SK-N-SH (cell line): ENCODE results near the gene ACBD7. TPM values are rescaled to one million over a fixed set of nuclear protein-coding genes. Genes with fewer than 3 reads are reported as not detected.

Experiments
- CTCF ChIA-PET: fragments of 300-600, 350-600 bp; formaldehyde crosslinking; extraction: SDS; loops from one replicate; lab custom pipeline; 2021; lab: Yijun Ruan, JAX
- POLR2A ChIA-PET: fragments of 350-600 bp; sonication (Branson Sonifier 250); formaldehyde crosslinking; extraction: SDS; loops from one replicate; lab custom pipeline; 2020; ENCODE audit warnings: antibody characterized with exemption, inconsistent platforms; lab: Yijun Ruan, JAX
- DNase-seq: peaks from one replicate; pipeline ENCODE4 v3.0.0; 2012
- H2AFZ ChIP-seq: fragments of 200-600 bp; sonication (generic); 2 replicates; pipeline ENCODE4 v1.8.1; 2016; ENCODE audit warnings: antibody characterized with exemption, mild to moderate bottlenecking, low read depth
- H3F3A ChIP-seq: fragments of 200-600 bp; sonication (generic); replicated peaks from 2 replicates; pipeline ENCODE3; 2016; ENCODE audit warnings: antibody characterized with exemption, mild to moderate bottlenecking; ENCODE audit not compliant: insufficient read depth
- H3K27ac ChIP-seq, 2 experiments: fragments of 200-500 bp in 1 of 2; fragments of 200-600 bp in 1 of 2; sonication (Bioruptor generic) in 1 of 2; sonication (generic), shearing (Covaris generic) in 1 of 2; 2 replicates each; pipeline versions ENCODE4 v1.5.1 to v1.6.1; 2014 to 2016; ENCODE audit warnings: low read depth in 2 of 2, inconsistent platforms in 1 of 2, low read length in 1 of 2, mild to moderate bottlenecking in 1 of 2, mixed read lengths in 1 of 2
- H3K27me3 ChIP-seq: fragments of 200-600 bp; sonication (generic), shearing (Covaris generic); 2 replicates; pipeline ENCODE4 v1.6.1; 2016; ENCODE audit warnings: mixed run types; ENCODE audit not compliant: insufficient read depth
- H3K36me3 ChIP-seq, 2 experiments: fragments of 200-500 bp in 1 of 2; fragments of 200-600 bp in 1 of 2; sonication (Bioruptor generic) in 1 of 2; sonication (generic) in 1 of 2; replicated peaks in 1 of 2; 2 replicates each; pipeline versions ENCODE3 to v1.5.1; 2014 to 2016; ENCODE audit warnings: low read length in 1 of 2, mild to moderate bottlenecking in 1 of 2; ENCODE audit not compliant: insufficient read depth in 2 of 2, control insufficient read depth in 1 of 2
- H3K4me1 ChIP-seq, 2 experiments: fragments of 200-500 bp in 1 of 2; fragments of 200-600 bp in 1 of 2; sonication (Bioruptor generic) in 1 of 2; sonication (generic), shearing (Covaris generic) in 1 of 2; 2 replicates each; pipeline versions ENCODE4 v1.5.1 to v1.6.1; 2014 to 2016; ENCODE audit warnings: low read depth in 1 of 2, low read length in 1 of 2, mixed run types in 1 of 2; ENCODE audit not compliant: insufficient read depth in 2 of 2, control insufficient read depth in 1 of 2
- H3K4me2 ChIP-seq: fragments of 200-600 bp; sonication (generic), shearing (Covaris generic); 2 replicates; pipeline ENCODE4 v1.6.1; 2017; ENCODE audit warnings: mixed run types
- H3K4me3 ChIP-seq, 2 experiments: fragments of 200-500 bp in 1 of 2; fragments of 200-600 bp in 1 of 2; sonication (Bioruptor generic) in 1 of 2; sonication (generic), shearing (Covaris generic) in 1 of 2; 2 replicates each; pipeline versions ENCODE4 v1.5.1 to v1.8.1; 2014 to 2016; ENCODE audit warnings: low read depth in 2 of 2, inconsistent platforms in 1 of 2, low read length in 1 of 2, mild to moderate bottlenecking in 1 of 2, mixed read lengths in 1 of 2, moderate library complexity in 1 of 2
- H3K79me2 ChIP-seq: fragments of 200-600 bp; sonication (generic); 2 replicates; pipeline ENCODE4 v1.8.1; 2017; ENCODE audit warnings: mild to moderate bottlenecking; ENCODE audit not compliant: insufficient read depth
- H3K9ac ChIP-seq: fragments of 200-600 bp; sonication (generic); 2 replicates; pipeline ENCODE4 v1.6.1; 2017; ENCODE audit warnings: mixed run types
- H3K9me2 ChIP-seq: fragments of 200-600 bp; sonication (generic); 2 replicates; pipeline ENCODE4 v1.6.1; 2017; ENCODE audit warnings: mixed run types
- H3K9me3 ChIP-seq: fragments of 200-600 bp; sonication (generic); 2 replicates; pipeline ENCODE4 v1.6.1; 2017; ENCODE audit warnings: mixed run types, mild to moderate bottlenecking, moderate library complexity
- H4K20me1 ChIP-seq: fragments of 200-600 bp; sonication (generic); 2 replicates; pipeline ENCODE4 v1.6.1; 2017; ENCODE audit warnings: mild to moderate bottlenecking, mixed run types; ENCODE audit not compliant: insufficient read depth
- EP300 ChIP-seq, 2 experiments: IDR thresholded peaks; 2 replicates each; pipeline versions ENCODE4 v1.4.0 to v1.6.1; 2012; ENCODE audit warnings: borderline replicate concordance in 1 of 2, low read depth in 1 of 2, low read length in 1 of 2
- FOSL2 ChIP-seq: IDR thresholded peaks from 2 replicates; pipeline ENCODE4 v1.4.0; 2012; ENCODE audit warnings: low read depth, mild to moderate bottlenecking, moderate library complexity, borderline replicate concordance
- FOXM1 ChIP-seq: IDR thresholded peaks from 2 replicates; pipeline ENCODE4 v1.4.0; 2012; ENCODE audit warnings: low read depth, mild to moderate bottlenecking
- GATA2 ChIP-seq: sonication (generic); formaldehyde crosslinking; IDR thresholded peaks from 2 replicates; pipeline ENCODE4 v1.5.0; 2020; ENCODE audit warnings: mild to moderate bottlenecking, missing genetic modification reagents
- MAX ChIP-seq: IDR thresholded peaks from 2 replicates; pipeline ENCODE4 v1.4.0; 2012; ENCODE audit warnings: low read depth
- MEF2A ChIP-seq: IDR thresholded peaks from 2 replicates; pipeline ENCODE4 v1.4.0; 2012; ENCODE audit warnings: low read depth, borderline replicate concordance
- MXI1 ChIP-seq: IDR thresholded peaks from 2 replicates; pipeline ENCODE4 v1.6.1; 2012; ENCODE audit warnings: mild to moderate bottlenecking, low read depth, low read length, improper control_type of control experiment
- POLR2AphosphoS5 ChIP-seq: IDR thresholded peaks from 2 replicates; pipeline ENCODE4 v1.6.1; 2012; ENCODE audit warnings: low read depth, low read length
- RCOR1 ChIP-seq: fragments of 150-350 bp; IDR thresholded peaks from 2 replicates; pipeline ENCODE4 v1.6.1; 2017; ENCODE audit warnings: antibody characterized with exemption, low read length
- RXRA ChIP-seq: IDR thresholded peaks from 2 replicates; pipeline ENCODE4 v1.4.0; 2012; ENCODE audit warnings: low read depth, mild to moderate bottlenecking, borderline replicate concordance
- SIN3A ChIP-seq: IDR thresholded peaks from 2 replicates; pipeline ENCODE4 v1.6.1; 2012; ENCODE audit warnings: low read depth, mild to moderate bottlenecking, low read length, moderate library complexity, borderline replicate concordance
- TAF1 ChIP-seq: IDR thresholded peaks from 2 replicates; pipeline ENCODE4 v1.6.1; 2012; ENCODE audit warnings: low read depth, mild to moderate bottlenecking, low read length, moderate library complexity, borderline replicate concordance
- TEAD4 ChIP-seq: IDR thresholded peaks from 2 replicates; pipeline ENCODE4 v1.4.0; 2012; ENCODE audit warnings: mild to moderate bottlenecking, borderline replicate concordance; ENCODE audit not compliant: insufficient read depth
- YY1 ChIP-seq: IDR thresholded peaks from 2 replicates; pipeline ENCODE4 v1.4.0; 2012; ENCODE audit warnings: low read depth, mild to moderate bottlenecking
- WGBS: methylation state at CpG from one replicate; pipeline ENCODE4 v1.1.6; 2017; ENCODE audit warnings: low lambda C conversion rate; 5-methylcytosine and 5-hydroxymethylcytosine counted together
- polyA plus RNA-seq, 3 experiments: library from polyadenylated mRNA; depleted of rRNA; stranded (reverse); fragments of >200 nt; gene quantifications; 2 replicates each; pipeline ENCODE4 v1.2.3, GENCODE V29; 2012
- TF ChIP-seq, protein P1 (sequence below): IDR thresholded peaks from 2 replicates; pipeline ENCODE4 v1.6.1; 2012; ENCODE audit warnings: mild to moderate bottlenecking, low read depth, low read length, moderate library complexity
- TF ChIP-seq, protein P2 (sequence below): fragments of 150-350 bp; IDR thresholded peaks from 2 replicates; pipeline ENCODE4 v1.6.1; 2017; ENCODE audit warnings: antibody characterized with exemption, low read length, low read depth, borderline replicate concordance
- TF ChIP-seq, protein P3 (sequence below): IDR thresholded peaks from 2 replicates; pipeline ENCODE4 v1.4.0; 2012; ENCODE audit warnings: low read depth, borderline replicate concordance

ACBD7 gene
- polyA plus RNA-seq, 1 of the 3 experiments (the other 2 are of a cell fraction), result 0.92 TPM

DNA sequence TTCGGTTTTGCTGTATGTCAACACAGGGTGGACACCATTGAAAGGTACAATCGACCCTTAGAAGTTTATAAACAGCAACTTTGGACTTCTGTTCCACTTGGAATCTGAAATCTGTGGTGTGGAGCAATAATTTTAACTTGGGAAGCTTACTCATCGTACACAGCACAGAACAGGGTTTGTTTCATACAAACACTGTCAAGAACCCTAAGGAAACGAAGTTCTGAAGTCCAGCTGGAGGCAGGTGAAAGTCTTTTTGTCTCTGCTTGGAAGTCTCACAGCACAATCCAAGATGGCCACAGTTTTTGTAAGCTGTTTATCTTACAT lies 48.4 kb upstream of the ACBD7 start:
- no peaks in the 10 kb centered on the region for H3K9me2 ChIP-seq
- WGBS, result 71% methylated on average over 4 of the region's 4 CpGs
- POLR2A ChIA-PET, result no interaction called here
- no peaks in the 10 kb centered on the region for H3F3A ChIP-seq
- no peak for DNase-seq
- H3K4me1 ChIP-seq, result peaks cover 0 to 5% of the 10 kb centered on the region in 2 experiments; a peak in 2 of 4 replicates
- no peak for TF ChIP-seq GATA2 (CRISPR knock-in tag)
- TF ChIP-seq YY1, result no peak
- TF ChIP-seq EP300 (IDR thresholded peaks at IDR 0.05; ENCODE audit: borderline replicate concordance in 1 of 2, low read depth in 1 of 2, low read length in 1 of 2), result no peak
- no peak for TF ChIP-seq FOXM1
- TF ChIP-seq MAX, result no peak
- no peak for TF ChIP-seq POLR2AphosphoS5
- TF ChIP-seq TEAD4, result no peak
- TF ChIP-seq MXI1, result no peak
- TF ChIP-seq TAF1, result no peak
- TF ChIP-seq RXRA, result no peak
- no peak for TF ChIP-seq SIN3A
- no peak overlapping the region for H3K27ac ChIP-seq
- H4K20me1 ChIP-seq, result 0 out of 2 replicates have a peak, but pooled peaks cover 2% of the 10 kb centered on the region
- H3K4me3 ChIP-seq, result no peak overlapping the region
- CTCF ChIA-PET, result interaction anchor here (0.9 kb wide), 1 partner anchor 31 kb away, joined by 4 read pairs; no protein-coding TSS in a partner anchor
- no peaks in the 10 kb centered on the region for H3K9me3 ChIP-seq
- peaks cover 16% of the 10 kb centered on the region; the same call in 1 of the 2 replicates for H3K79me2 ChIP-seq
- no peak overlapping the region for H2AFZ ChIP-seq
- no peaks in the 10 kb centered on the region for H3K27me3 ChIP-seq
- no peak overlapping the region for H3K9ac ChIP-seq
- peaks cover 26 to 31% of the 10 kb centered on the region in 2 experiments for H3K36me3 ChIP-seq
- no peak overlapping the region for H3K4me2 ChIP-seq

GRCh38 chr10:15136129-15137035 lies 47.8 kb upstream of the ACBD7 start:
- TF ChIP-seq MEF2A, result no peak
- TF ChIP-seq TAF1, result no peak
- TF ChIP-seq, protein P1, sequence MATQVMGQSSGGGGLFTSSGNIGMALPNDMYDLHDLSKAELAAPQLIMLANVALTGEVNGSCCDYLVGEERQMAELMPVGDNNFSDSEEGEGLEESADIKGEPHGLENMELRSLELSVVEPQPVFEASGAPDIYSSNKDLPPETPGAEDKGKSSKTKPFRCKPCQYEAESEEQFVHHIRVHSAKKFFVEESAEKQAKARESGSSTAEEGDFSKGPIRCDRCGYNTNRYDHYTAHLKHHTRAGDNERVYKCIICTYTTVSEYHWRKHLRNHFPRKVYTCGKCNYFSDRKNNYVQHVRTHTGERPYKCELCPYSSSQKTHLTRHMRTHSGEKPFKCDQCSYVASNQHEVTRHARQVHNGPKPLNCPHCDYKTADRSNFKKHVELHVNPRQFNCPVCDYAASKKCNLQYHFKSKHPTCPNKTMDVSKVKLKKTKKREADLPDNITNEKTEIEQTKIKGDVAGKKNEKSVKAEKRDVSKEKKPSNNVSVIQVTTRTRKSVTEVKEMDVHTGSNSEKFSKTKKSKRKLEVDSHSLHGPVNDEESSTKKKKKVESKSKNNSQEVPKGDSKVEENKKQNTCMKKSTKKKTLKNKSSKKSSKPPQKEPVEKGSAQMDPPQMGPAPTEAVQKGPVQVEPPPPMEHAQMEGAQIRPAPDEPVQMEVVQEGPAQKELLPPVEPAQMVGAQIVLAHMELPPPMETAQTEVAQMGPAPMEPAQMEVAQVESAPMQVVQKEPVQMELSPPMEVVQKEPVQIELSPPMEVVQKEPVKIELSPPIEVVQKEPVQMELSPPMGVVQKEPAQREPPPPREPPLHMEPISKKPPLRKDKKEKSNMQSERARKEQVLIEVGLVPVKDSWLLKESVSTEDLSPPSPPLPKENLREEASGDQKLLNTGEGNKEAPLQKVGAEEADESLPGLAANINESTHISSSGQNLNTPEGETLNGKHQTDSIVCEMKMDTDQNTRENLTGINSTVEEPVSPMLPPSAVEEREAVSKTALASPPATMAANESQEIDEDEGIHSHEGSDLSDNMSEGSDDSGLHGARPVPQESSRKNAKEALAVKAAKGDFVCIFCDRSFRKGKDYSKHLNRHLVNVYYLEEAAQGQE, result no peak
- TF ChIP-seq RCOR1, result no peak
- TF ChIP-seq, protein P2, sequence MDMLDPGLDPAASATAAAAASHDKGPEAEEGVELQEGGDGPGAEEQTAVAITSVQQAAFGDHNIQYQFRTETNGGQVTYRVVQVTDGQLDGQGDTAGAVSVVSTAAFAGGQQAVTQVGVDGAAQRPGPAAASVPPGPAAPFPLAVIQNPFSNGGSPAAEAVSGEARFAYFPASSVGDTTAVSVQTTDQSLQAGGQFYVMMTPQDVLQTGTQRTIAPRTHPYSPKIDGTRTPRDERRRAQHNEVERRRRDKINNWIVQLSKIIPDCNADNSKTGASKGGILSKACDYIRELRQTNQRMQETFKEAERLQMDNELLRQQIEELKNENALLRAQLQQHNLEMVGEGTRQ, result no peak
- TF ChIP-seq TEAD4, result no peak
- TF ChIP-seq FOSL2, result no peak
- TF ChIP-seq YY1, result no peak
- TF ChIP-seq, protein P3, sequence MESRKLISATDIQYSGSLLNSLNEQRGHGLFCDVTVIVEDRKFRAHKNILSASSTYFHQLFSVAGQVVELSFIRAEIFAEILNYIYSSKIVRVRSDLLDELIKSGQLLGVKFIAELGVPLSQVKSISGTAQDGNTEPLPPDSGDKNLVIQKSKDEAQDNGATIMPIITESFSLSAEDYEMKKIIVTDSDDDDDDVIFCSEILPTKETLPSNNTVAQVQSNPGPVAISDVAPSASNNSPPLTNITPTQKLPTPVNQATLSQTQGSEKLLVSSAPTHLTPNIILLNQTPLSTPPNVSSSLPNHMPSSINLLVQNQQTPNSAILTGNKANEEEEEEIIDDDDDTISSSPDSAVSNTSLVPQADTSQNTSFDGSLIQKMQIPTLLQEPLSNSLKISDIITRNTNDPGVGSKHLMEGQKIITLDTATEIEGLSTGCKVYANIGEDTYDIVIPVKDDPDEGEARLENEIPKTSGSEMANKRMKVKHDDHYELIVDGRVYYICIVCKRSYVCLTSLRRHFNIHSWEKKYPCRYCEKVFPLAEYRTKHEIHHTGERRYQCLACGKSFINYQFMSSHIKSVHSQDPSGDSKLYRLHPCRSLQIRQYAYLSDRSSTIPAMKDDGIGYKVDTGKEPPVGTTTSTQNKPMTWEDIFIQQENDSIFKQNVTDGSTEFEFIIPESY, result no peak
- no peak for TF ChIP-seq EP300 (IDR thresholded peaks at IDR 0.05; ENCODE audit: borderline replicate concordance in 1 of 2, low read depth in 1 of 2, low read length in 1 of 2)
- no peak for TF ChIP-seq POLR2AphosphoS5
- TF ChIP-seq SIN3A, result no peak
- Histone ChIP-seq H4K20me1 (0 out of 2 replicates have a peak, but pooled peaks cover 2% of the 10 kb centered on the region), H3K9ac (no peak overlapping the region), H3K79me2 (peaks cover 10% of the 10 kb centered on the region; the same call in 1 of the 2 replicates), H3K4me3 (no peak overlapping the region), H3K4me2 (no peak overlapping the region), H3F3A (no peaks in the 10 kb centered on the region), H3K27me3 (no peaks in the 10 kb centered on the region), H2AFZ (no peak overlapping the region), H3K4me1 (peaks cover 0 to 5% of the 10 kb centered on the region in 2 experiments; a peak in 2 of 4 replicates), H3K9me2 (no peaks in the 10 kb centered on the region), H3K27ac (no peak overlapping the region), H3K36me3 (peaks cover 26 to 33% of the 10 kb centered on the region in 2 experiments), H3K9me3 (no peaks in the 10 kb centered on the region)
- WGBS, result 97% methylated on average over 11 of the region's 11 CpGs
- DNase-seq, result no peak
- POLR2A ChIA-PET, result no interaction called here
- CTCF ChIA-PET, result interaction anchor here (0.9 kb wide), 1 partner anchor 31 kb away, joined by 4 read pairs; no protein-coding TSS in a partner anchor
